GM12878 (cell line): ENCODE measurements around the gene TARS3.

Experiments used
- POLR2AphosphoS2 ChIP-seq: IDR thresholded peaks from 2 replicates; pipeline ENCODE4 v1.6.1; 2011; ENCODE audit warnings: low read depth, mild to moderate bottlenecking, low read length, improper control_type of control experiment, moderate library complexity
- POLR2AphosphoS5 ChIP-seq: IDR thresholded peaks from 2 replicates; pipeline ENCODE4 v1.6.1; 2011; ENCODE audit warnings: mild to moderate bottlenecking, low read length, inconsistent platforms
- RELA ChIP-seq: fragments of 450-650 bp; IDR thresholded peaks from 2 replicates; pipeline ENCODE4 v1.8.0; 2014; ENCODE audit warnings: borderline replicate concordance; ENCODE audit not compliant: partially characterized antibody
- SMC3 ChIP-seq: IDR thresholded peaks from 2 replicates; pipeline ENCODE4 v1.6.1; 2011; ENCODE audit warnings: low read length, improper control_type of control experiment, borderline replicate concordance
- SP1 ChIP-seq: IDR thresholded peaks from one replicate; pipeline ENCODE4 v1.6.1; 2011; ENCODE audit warnings: low read depth, low read length
- SREBF2 ChIP-seq: IDR thresholded peaks from 2 replicates; pipeline ENCODE4 v1.6.1; 2012; ENCODE audit warnings: mild to moderate bottlenecking, low read length
- ZNF24 ChIP-seq: fragments of 450-650 bp; IDR thresholded peaks from 2 replicates; pipeline ENCODE4 v1.6.1; 2017; ENCODE audit warnings: antibody characterized with exemption, mild to moderate bottlenecking
- TF ChIP-seq, protein P1 (sequence below): IDR thresholded peaks from 2 replicates; pipeline ENCODE4 v1.6.1; 2011; ENCODE audit warnings: low read depth, low read length, improper control_type of control experiment, borderline replicate concordance
- TF ChIP-seq, protein P2 (sequence below): fragments of 450-650 bp; IDR thresholded peaks from 2 replicates; pipeline ENCODE4 v1.6.1; 2017; ENCODE audit warnings: mild to moderate bottlenecking, low read depth, inconsistent platforms; ENCODE audit not compliant: poor library complexity, severe bottlenecking

DNA sequence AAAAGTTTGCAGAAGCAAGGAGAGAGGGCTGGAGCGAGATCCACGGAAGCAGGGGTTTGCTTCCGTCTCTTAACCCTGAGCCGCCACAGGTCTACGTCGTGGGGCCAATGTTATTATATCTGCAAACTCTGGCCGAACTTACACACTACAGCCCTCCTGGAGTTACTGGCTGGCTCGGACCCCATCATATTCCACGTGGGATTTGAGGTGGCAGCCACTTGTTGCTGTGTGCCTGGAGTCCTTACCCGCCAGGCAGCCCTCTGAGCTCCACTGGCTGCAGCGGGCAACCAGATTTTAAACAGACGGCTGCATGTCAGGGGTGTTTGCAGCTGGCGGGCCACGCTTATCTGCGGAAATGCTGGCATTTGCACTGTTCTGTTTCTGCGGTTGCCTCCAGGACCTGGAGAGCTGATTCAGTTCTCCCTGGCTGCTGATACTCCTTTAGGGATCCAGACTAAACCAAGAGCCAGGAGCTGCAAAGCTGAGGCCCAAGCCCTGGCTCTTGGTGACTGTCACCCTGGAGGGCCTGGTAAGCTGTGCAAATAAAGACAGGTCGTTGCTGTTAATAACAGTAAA lies 106.8 kb downstream of the TARS3 start:
- TF ChIP-seq, protein P1, sequence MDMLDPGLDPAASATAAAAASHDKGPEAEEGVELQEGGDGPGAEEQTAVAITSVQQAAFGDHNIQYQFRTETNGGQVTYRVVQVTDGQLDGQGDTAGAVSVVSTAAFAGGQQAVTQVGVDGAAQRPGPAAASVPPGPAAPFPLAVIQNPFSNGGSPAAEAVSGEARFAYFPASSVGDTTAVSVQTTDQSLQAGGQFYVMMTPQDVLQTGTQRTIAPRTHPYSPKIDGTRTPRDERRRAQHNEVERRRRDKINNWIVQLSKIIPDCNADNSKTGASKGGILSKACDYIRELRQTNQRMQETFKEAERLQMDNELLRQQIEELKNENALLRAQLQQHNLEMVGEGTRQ: no peak
- TF ChIP-seq POLR2AphosphoS2: no peak
- no peak for TF ChIP-seq ZNF24
- no peak for TF ChIP-seq RELA
- no peak for TF ChIP-seq SP1
- no peak for TF ChIP-seq SMC3
- TF ChIP-seq POLR2AphosphoS5: no peak
- TF ChIP-seq SREBF2: no peak
- TF ChIP-seq, protein P2, sequence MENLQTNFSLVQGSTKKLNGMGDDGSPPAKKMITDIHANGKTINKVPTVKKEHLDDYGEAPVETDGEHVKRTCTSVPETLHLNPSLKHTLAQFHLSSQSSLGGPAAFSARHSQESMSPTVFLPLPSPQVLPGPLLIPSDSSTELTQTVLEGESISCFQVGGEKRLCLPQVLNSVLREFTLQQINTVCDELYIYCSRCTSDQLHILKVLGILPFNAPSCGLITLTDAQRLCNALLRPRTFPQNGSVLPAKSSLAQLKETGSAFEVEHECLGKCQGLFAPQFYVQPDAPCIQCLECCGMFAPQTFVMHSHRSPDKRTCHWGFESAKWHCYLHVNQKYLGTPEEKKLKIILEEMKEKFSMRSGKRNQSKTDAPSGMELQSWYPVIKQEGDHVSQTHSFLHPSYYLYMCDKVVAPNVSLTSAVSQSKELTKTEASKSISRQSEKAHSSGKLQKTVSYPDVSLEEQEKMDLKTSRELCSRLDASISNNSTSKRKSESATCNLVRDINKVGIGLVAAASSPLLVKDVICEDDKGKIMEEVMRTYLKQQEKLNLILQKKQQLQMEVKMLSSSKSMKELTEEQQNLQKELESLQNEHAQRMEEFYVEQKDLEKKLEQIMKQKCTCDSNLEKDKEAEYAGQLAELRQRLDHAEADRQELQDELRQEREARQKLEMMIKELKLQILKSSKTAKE: no peak
